GM23248 (cell line): Measurements from ENCODE around the gene FARP1.

Experiments used
- EZH2 ChIP-seq: fragments of 200-600 bp; sonication (generic); IDR thresholded peaks from 2 replicates; pipeline ENCODE4 v1.6.1; 2018; ENCODE audit warnings: antibody characterized with exemption, mild to moderate bottlenecking; ENCODE audit not compliant: insufficient read depth, poor library complexity, severe bottlenecking
- EZH2phosphoT487 ChIP-seq: fragments of 200-600 bp; sonication (generic); IDR thresholded peaks from 2 replicates; pipeline ENCODE4 v1.6.1; 2018; ENCODE audit warnings: antibody characterized with exemption, moderate library complexity, mild to moderate bottlenecking, low read depth; ENCODE audit not compliant: insufficient read depth

- no peak for TF ChIP-seq EZH2phosphoT487
- no peak for TF ChIP-seq EZH2
These were observed 158.2 kb downstream of the FARP1 start for GRCh38 chr13:98300956-98301641.
